Stomach (tissue), 4 donors: ENCODE data around the gene JAKMIP1.

ENCODE experiments used
- EP300 ChIP-seq: sonication (generic); formaldehyde crosslinking; IDR thresholded peaks from one replicate; pipeline ENCODE4 v1.6.1; 2017; ENCODE audit warnings: antibody characterized with exemption
- POLR2A ChIP-seq, 4 donors: fragments of 450-650 bp; IDR thresholded peaks; one replicate each; pipeline ENCODE4 v1.6.1; 2016; ENCODE audit warnings: antibody characterized with exemption in 4 of 4, control low read depth in 2 of 4, mild to moderate bottlenecking in 1 of 4, moderate library complexity in 1 of 4
- TF ChIP-seq, protein P1 (sequence below), 7 experiments: fragments of 450-650 bp in 4 of 7; fragments of 200-600 bp in 3 of 7; sonication (generic) in 3 of 7; IDR thresholded peaks; one replicate each; pipeline ENCODE4 v1.5.1; 2016 to 2019; ENCODE audit warnings: antibody characterized with exemption in 7 of 7, control low read depth in 2 of 7, mild to moderate bottlenecking in 1 of 7

DNA sequence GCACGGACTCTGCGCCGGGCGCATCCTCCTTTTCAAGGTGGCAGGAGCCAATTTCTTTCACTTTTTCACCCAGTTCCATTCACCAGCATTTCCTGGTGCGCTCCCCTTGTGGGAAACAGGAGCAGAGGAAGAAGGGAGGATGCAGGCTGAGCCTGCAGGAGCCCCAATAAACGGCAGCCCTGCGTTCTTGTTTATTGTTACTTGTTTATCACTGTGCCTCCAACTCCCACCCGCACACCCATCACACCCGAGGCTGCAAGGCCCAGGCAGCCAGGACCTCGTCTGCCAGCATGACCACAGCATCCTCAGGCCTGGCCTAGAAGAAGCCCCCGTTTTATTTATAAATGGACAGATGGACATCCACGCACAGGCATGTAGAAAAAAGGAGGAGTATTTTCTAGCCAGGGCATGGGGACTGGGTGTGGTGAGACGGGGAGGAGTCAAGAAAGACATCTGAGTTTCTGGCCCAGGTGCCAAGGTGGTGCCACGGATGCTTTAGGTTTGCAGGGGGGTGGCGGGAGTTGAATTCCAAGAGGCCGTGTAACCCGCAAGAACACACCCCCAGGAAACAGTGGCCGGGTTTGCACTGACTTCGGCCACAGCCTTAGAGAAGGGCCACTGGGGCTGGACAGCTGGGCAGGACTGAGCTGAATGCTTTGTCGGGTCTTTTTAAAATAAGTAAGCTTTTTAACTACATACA lies 51.7 kb downstream of the JAKMIP1 start:
- TF ChIP-seq, protein P1, sequence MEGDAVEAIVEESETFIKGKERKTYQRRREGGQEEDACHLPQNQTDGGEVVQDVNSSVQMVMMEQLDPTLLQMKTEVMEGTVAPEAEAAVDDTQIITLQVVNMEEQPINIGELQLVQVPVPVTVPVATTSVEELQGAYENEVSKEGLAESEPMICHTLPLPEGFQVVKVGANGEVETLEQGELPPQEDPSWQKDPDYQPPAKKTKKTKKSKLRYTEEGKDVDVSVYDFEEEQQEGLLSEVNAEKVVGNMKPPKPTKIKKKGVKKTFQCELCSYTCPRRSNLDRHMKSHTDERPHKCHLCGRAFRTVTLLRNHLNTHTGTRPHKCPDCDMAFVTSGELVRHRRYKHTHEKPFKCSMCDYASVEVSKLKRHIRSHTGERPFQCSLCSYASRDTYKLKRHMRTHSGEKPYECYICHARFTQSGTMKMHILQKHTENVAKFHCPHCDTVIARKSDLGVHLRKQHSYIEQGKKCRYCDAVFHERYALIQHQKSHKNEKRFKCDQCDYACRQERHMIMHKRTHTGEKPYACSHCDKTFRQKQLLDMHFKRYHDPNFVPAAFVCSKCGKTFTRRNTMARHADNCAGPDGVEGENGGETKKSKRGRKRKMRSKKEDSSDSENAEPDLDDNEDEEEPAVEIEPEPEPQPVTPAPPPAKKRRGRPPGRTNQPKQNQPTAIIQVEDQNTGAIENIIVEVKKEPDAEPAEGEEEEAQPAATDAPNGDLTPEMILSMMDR (IDR thresholded peaks at IDR 0.05) = no peak
- TF ChIP-seq POLR2A (IDR thresholded peaks at IDR 0.05) (no peak), EP300 (no peak)
